GM19239 (cell line): ENCODE data around the gene CGB8.
"Not testable (repeated sequence)": the region's sequence is repeated elsewhere in the genome, so short reads cannot be mapped to it uniquely, and the experiment has no call there.

Experiments used
- DNase-seq: peaks from one replicate; pipeline ENCODE4 v3.0.0; 2011; ENCODE audit warnings: low spot score; ENCODE audit not compliant: insufficient read length
- FAIRE-seq: peaks from 2 replicates; lab custom pipeline; 2011; peaks lifted over from hg19 to GRCh38; lab: Jason Lieb, UNC

CGB8 gene

GRCh38 chr19:49036815-49037214 is 12.1 kb downstream of the CGB8 start, which contains the start of gene CGB1:
Gene CGB1 (minus strand): TSS chr19:49036895. CDS start chr19:49036711, 184 bp downstream.
- FAIRE-seq, DNase-seq: not testable (repeated sequence)

DNA sequence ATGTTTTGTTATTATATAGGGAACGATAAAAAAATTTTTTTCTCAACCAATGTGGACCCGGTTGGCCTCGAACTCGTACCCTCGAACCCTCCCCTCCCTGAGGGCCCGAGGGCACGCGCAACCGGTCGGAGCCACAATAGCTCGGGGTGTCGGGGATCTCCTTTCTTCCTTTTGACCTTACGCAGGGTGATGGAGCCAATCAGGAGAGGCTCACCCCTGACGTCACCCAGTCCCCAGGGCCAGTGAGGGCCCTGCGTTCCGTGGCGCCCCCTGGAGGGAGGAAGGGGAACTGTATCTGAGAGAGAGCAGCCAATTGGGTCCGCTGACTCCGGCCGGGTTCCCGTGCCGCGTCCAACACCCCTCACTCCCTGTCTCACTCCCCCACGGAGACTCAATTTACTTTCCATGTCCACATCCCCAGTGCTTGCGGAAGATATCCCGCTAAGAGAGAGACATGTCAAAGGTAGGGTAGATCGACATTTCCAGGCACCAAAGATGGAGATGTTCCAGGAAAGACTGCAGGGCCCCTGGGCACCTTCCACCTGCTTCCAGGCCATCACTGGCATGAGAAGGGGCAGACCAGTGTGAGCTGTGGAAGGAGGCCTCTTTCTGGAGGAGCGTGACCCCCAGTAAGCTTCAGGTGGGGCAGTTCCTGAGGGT is 17.1 kb downstream of the CGB8 start, which contains the start of gene CGB2:
Gene CGB2 (plus strand): TSS at position 249 of the 660 bp plus-strand sequence. CDS start 206 bp downstream, at position 455.
- DNase-seq, FAIRE-seq: not testable (repeated sequence)

- DNase-seq, FAIRE-seq: not testable (repeated sequence)
These were observed 18.6 kb downstream of the CGB8 start for GRCh38 chr19:49030323-49030722.

DNA sequence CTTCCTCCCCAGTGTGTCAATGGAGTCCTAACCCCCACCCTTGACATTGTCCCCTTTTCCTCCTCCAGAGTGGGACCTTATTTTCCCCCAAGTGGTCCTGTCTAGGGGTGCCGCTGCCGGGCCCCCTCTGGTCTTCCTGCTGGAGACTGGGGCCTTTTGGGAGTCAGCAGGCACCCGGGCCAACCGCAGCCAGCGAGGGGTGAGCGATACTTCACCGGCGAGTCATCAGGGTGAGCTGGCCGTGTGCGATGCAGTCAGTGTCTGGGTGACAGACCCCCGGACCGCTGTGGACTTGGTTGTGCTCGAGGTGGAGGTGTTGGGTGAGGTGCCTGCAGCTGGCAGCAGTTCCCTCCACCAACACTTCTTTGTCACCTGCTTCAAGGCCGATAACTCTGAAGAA is 19.2 kb downstream of the CGB8 start:
- not testable (repeated sequence) for FAIRE-seq, DNase-seq

DNA sequence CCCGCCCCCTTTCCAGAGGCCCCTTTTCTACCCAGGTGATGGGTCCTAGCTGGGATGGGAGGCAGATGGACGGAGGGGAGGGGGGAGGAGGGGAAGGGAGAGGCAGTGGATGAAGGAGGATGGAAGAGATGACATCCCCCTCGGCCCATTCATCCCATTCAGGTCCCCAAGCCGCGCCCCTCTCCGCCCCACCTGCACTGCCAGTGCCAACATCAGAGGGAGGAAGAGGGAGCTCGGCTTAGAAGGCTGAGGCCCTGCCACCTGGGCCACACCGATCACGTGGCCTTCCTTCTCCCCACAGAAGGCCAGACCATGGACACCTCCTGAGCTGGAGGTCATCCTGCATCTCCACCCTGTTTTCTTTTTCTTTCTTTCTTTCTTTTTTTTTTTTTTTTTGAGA is 20.2 kb downstream of the CGB8 start:
- not testable (repeated sequence) for DNase-seq, FAIRE-seq

DNA sequence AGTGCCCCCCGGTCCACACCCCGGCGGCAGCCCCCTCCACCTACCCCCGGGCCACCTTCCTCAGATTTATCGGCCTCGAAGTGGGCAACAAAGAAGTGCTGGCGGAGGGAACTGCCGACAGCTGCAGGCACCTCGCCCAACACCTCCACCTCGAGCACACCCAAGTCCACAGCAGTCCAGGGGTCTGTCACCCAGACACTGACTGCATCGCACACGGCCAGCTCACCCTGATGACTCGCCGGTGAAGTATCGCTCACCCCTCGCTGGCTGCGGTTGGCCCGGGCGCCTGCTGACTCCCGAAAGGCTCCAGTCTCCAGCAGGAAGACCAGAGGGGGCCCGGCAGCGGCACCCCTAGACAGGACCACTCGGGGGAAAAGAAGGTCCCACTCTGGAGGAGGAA is 23.3 kb downstream of the CGB8 start:
- DNase-seq, FAIRE-seq: not testable (repeated sequence)

- DNase-seq, FAIRE-seq: not testable (repeated sequence)
These were observed 23.8 kb downstream of the CGB8 start for GRCh38 chr19:49025088-49025487.

DNA sequence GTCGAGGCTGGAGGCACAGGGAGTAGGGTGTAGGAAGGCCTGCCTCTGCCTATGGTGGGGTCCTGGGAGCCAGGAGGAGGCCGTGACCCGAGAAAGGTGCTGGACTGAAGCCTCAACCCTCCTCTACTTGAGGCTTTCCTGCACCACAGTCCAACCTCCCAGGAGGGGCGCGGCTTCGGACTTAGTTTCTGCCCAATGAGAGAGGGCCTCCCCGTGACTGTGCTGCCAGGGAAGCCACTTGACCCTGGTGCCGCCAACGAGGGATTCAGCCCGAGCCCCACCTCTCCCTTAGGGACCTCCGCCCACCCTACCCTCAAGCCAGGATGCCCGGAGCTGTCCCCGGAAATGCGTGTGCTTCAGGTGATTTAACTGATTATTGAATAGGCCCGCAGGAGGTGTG is 24.7 kb downstream of the CGB8 start, which contains the start of gene CGB3:
Gene CGB3 (minus strand): TSS at position 101 of the 400 bp plus-strand sequence. CDS start 362 bp downstream, outside the sequence.
- not testable (repeated sequence) for FAIRE-seq, DNase-seq

DNA sequence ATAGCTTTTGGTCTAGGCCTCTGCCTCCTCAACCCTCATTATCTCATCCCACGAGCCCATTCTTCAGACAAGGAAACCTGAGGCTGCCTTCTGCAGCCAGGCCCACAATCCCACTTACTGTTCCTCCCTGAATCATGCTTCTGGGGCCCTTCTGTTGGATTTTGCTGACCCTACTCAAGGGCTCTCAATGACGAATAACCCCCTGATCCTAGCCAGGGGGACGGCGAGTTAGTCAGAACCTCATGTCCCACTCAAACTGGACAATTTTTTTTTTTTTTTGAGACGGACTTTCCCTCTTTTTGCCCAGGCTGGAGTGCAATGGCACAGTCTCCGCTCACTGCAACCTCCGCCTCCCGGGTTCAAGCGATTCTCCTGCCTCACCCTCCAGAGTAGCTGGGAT is 26.8 kb downstream of the CGB8 start:
- no peak for DNase-seq
- no peak for FAIRE-seq

DNA sequence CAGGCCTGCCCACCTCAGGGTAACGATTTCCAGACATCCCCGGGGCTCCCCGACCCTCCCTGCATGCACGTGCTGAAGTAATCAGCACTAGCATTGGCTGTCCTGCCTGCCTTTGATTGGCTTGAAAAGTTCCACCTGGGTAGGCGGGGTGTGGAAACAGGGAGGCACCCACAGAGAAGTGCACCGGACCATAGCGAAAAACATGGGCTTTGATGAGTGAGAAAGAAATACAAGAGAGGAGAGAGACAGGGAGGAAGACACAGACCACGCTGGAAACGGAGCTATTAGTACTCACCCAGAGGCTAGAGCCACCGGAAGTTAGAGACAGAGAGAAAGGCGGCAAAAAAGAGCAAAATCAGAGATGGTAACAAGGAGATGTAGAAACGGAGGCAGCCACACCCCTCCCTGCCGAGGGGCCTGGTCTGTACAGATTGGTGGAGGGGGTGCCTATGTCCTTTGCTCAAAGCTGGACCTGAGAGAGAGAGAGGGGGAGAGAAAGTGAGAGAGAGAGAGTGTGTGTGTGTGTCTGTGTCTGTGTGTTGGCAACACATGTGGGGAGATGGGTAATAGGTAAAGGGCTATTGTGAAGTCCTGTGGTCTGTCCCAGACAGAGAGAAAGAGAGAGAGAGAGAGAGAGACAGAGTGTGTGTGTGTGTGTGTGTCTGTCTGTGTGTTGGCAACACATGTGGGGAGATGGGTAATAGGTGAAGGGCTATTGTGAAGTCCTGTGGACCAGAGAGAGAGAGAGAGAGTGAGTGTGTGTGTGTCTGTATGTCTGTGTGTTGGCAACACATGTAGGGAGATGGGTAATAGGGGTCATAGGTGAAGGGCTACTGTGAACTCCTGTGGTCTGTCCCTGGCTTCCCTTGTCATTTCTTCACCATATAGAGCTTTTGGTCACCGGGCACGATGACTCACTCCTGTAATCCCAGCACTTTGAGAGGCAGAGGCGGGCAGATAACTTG is 27.7 kb downstream of the CGB8 start:
- no peak for FAIRE-seq
- DNase-seq, result no peak

DNA sequence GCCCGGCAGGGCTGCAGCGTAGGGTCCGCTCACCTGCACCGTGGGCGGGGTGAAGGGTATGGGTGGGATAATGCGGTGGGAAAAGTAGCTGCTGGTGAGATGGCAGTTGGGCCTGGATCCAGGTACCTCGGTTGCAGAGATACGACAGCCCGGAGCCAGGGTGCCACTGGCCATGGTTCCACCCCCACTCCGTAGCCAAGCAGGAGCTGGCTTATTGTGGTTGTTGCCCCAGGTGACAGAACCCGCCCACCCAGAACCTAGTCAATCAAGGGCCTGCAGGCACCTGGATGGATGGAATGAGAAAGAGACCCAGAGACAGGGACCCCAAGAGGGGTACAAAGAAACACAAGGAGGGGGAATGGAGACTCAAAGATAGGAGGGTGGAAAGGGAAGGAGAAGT is 28.6 kb downstream of the CGB8 start:
- DNase-seq (no peak), FAIRE-seq (no peak)

DNA sequence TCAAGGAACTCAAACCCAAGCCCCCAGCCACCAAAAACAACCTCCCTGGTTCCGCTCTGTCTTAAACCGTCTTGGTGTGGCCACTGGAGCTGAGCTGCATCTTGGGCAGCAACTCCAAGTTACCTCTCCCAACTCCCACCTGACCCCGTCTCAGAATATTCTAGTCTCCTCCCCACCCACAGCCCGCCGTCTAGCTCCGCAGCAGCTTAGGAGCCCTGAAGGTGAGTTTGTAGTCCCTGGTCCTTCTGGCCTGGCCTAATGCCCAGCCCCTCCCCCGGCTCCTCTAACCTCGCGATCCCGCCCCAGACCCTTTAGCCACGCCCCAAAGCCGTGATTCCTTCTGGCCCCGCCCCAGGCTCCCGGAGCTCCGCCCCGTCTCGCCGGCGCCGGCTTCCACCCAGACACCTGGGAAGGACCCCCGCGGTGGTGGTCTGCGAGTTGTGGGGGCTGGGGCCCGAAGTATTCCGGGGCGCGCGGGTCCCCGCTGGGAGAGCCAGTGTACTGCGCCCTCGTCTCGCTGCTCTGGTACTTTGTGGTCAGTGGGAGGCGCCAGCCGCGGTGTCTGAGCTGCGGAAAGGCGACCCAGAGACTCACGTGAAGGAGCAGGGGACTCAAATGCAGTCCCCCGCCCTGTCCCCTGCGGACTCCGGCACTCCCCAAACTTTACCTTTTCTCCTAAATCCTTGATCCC is 29.5 kb downstream of the CGB8 start:
- peak; percentile 71 for DNase-seq
- no peak for FAIRE-seq

DNA sequence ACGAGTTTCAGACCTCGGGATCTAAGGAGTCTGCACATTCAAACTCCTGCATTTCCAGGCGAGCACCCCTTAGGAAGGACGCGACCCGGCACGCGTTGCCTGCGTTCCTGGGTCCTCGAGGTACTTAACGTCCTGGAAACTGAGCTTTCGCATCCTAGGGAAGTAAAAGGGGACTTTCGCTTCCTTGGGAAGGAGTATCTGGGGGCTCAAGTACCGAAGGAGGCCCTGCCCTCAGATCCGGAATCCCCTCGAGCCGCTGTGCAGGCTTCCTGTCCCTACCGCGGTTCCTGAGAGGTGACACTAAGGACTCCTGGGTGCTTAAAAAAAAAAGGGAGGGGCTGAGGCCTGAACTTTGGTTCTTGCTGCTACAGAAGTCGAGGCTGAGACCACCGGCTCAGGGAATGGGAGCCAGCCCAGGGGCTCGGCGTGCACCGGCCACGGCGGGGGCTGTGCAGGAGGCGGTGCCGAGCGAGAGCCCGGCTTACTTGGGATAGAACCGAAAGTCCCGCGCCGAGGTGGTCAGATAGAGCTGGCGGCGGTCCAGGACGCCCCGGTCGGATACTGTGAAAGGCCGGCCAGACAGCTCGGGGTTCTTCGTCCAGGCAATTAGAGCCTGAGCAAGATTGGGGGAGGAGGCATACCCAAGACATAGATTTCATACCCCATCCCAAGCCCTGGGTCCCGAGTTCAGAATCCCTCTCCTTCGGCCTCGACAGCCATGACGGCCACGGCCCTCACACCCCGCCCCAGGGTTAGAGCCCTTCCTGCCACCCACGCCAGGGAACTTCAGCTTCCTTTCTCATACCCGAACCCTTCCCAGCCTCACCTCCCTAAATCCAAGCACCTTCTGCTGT is 30.3 kb downstream of the CGB8 start:
- peak; percentile 77 for FAIRE-seq
- DNase-seq, result not testable (repeated sequence)

- FAIRE-seq, result no peak
- DNase-seq, result peak; percentile 85
These were observed 31.1 kb downstream of the CGB8 start for GRCh38 chr19:49017666-49018351.

- no peak for FAIRE-seq
- DNase-seq, result no peak
These were observed 31.8 kb downstream of the CGB8 start, which contains the start of gene LHB for GRCh38 chr19:49017041-49017665. Gene LHB (minus strand): TSS chr19:49017091. CDS start chr19:49017081, 10 bp downstream.

DNA sequence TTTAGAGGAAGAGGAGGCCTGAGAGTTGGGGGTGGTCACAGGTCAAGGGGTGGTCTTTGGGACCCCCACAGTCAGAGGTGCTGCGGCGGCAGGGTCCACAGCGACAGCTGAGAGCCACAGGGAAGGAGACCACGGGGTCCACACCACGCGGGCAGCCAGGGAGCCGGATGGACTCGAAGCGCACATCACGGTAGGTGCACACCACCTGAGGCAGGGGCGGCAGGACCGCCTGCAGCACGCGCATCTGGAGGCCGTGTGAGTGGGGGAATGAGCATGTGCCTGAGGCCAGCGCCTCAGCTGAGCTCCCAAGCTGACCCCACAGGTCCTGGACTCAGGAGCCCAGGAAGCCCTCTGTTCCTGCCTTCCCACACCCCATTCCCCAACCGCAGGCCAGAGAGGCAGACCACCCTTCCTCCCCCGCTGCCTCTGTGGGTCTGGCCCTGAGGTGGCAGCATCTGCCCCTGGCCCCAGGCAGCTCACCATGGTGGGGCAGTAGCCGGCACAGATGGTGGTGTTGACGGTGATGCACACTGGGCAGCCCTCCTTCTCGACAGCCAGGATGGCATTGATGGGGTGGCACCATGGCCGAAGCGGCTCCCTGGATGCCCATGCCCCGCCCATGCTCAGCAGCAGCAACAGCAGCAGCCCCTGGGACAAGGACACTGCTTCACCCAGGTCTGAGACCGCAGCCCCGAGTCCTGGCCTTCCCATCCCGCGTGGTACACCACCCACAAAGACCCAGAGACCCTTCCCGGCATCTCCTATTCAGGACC is 32.7 kb downstream of the CGB8 start:
- FAIRE-seq (no peak), DNase-seq (no peak)

DNA sequence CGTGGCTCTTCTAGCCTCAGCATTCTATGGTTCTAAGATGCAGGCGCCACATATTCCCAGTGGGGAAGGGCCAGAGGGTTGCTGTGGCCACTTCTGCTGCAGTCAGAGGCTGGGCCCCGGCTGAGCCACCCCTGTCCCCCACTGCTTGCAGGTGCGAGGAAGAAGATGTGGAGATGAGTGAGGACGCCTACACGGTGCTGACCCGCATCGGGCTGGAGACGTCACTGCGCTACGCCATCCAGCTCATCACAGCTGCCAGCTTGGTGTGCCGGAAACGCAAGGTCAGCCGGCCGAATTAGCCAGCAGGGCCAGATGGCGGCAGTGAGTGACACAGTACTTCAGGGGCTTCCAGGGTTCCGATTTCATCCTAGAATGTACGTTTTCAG is 34.0 kb downstream of the CGB8 start:
- FAIRE-seq, result no peak
- no peak for DNase-seq
